ENCODE results near the gene TUBA3E. TPM values are rescaled to one million over a fixed set of nuclear protein-coding genes. Genes with fewer than 3 reads are reported as not detected.
"Not testable (repeated sequence)": the region's sequence is repeated elsewhere in the genome, so short reads cannot be mapped to it uniquely, and the experiment has no call there.

The TUBA3E gene
- polyA plus RNA-seq, 12 donors, result 0.25 TPM; not detected in 11

DNA sequence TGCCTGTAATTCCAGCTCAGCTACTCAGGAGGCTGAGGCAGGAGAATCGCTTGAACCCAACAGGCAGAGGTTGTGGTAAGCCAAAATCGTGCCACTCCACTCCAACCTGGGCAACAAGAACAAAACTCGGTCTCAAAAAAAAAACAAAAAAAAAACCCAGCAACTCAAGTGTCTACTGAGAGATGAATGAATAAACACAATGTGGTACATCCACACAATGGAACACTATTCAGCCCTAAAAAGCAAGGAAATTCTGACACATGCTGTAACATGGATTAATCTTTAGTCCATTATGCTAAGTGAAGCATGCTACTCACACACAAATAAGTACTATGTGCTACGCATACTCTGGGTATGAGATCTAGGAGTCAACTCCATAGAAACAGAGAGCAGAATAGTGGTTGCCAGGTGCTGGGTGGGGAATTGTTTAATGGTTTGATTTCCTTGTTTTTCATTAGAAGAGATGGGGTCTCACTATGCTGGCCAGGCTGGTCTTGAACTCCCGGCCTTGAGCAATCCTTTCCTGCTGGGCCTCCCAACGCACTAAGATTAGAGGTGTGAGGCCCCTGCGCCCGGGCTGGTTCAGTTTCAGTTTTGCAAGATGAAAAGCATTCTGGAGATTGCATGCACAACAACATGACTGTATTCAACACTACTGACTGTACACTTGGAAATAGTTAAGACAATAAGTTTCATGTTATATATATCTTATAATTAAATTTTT lies 32.8 kb downstream of the TUBA3E start:
- DNase-seq, result no peak

DNA sequence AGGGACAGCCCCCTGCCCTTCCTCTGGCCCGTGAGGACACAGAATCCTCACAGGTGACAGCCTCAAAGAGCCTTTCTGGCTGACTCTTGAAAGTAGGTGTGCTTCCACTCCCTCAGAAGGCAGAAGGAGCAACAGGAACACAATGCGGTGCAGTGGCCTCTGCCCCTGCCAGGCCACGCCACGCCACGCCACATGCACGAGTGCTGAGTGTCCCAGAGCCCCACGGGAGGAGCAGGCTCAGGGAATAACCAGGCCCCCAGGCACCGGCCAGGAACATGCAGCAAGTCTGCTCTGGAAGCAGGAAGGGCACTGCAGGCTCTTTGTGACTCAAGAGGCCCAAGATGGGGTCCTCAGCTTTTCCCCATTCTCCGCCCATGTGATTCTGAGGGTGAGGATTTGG lies 35.3 kb downstream of the TUBA3E start:
- DNase-seq, result no peak

DNA sequence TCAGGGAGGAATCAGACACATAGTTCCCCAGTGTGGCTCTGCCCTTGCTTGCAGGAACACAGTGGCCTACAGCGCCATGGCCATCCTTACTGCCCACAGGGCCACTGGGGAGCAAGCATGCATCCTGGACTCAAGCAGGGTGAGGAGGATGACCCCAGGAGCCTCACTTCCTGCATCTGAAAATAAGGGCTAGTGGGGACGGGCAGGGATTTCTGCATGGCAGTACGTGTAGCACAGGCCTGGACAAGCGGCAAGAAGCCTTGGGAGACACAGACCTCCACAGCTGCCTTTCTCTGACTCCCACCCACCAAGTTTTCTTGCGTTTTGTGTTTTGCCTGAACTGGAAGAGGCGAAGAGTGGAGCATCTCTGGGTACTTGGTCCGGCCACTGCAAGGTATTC lies 35.8 kb downstream of the TUBA3E start:
- not testable (repeated sequence) for DNase-seq

DNA sequence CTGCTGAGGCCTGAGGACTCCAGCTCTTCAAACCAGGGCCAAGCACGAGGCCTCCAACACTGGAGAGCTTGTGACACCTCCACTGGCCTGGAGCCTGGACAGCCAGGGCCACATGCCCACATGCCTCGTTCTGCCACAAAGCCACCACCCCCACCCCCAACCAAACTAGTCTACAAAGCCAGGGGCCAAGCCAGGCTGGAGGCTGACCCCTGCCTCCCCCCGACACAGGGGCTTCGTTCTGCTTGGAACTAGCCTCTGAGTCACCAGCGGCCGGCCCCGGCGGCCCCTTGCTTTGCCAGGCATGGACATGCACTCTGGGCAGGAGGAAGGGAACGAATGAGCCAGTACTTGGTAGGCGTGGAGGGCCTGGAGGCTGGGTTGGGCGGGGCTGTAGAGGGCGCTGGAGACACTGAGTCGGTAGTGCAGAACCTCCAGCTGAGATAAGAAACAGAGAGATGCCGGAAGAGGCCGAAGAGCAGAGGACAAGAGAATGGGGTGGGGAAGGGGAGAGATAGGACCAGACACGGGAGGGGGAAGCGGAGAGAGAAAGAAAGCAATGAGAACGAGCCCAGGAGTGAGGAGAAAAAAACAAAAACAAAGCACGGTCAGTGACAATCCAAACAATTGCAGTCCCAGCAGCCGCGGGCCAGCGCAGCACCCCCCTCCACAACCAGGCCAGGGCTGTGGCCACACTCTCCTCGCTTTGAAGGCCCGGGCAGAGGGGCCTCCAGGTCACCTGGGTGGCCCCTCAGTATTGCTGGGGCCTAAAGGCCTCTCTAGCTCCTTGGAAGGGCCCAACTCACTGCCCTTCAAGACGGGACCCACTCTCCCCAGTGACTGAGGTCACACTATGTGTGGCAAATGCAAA lies 37.2 kb downstream of the TUBA3E start:
- DNase-seq, result not testable (repeated sequence)

DNA sequence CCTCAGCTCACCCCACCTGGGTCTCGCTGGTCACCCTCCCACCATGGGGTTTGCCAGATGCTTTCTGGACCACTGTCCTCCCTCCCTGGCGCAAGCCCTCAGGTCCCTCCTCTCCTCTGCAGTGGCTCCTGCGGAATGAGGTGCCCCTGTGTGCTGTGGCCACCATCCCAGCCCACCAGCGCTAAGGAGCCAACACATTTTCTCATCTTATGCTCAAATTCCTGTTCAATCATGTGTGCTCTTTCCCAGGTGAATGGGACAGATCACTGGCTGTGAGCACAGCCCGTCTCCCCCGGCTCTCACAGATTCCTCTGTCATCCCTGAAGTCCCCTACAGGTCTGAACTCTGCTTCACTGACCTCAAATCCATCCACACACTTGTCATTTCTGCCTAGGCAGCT lies 38.1 kb downstream of the TUBA3E start:
- DNase-seq, result no peak

DNA sequence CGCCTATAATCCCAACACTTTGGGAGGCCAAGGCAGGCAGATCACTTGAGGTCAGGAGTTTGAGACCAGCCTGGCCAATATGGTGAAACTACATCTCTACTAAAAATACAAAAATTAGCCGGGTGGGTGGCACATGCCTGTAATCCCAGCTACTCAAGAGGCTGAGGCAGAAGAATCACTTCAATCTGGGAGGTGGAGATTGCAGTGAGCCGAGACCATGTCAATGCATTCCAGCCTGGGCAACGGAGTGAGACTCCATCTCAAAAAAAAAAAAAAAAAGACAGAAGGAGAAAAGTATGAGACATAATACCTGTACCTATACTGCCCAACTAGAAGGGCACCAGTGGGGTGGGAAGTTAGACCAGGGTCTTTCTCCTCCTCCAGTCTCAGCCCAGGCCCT lies 38.9 kb downstream of the TUBA3E start:
- DNase-seq, result not testable (repeated sequence)

DNA sequence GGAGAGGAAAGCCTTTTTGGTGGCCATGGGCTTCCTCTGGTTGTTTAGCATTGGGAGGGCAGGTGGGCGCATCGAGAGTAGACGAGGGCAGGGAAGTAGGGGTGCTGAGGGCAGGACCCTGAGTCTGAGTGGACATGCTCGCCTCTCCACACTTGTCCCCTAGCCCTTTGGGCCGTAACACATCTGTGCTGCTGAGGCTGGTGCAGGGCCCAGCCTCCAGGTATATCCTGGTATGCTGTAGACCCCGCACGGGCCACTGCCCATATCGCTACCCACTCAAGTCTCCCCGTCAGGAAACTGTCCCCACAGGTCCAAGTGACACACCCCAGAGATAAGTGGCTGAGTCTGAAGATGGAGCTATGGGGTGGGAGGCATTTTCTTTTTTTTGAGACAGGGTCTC lies 39.6 kb downstream of the TUBA3E start:
- no peak for DNase-seq

DNA sequence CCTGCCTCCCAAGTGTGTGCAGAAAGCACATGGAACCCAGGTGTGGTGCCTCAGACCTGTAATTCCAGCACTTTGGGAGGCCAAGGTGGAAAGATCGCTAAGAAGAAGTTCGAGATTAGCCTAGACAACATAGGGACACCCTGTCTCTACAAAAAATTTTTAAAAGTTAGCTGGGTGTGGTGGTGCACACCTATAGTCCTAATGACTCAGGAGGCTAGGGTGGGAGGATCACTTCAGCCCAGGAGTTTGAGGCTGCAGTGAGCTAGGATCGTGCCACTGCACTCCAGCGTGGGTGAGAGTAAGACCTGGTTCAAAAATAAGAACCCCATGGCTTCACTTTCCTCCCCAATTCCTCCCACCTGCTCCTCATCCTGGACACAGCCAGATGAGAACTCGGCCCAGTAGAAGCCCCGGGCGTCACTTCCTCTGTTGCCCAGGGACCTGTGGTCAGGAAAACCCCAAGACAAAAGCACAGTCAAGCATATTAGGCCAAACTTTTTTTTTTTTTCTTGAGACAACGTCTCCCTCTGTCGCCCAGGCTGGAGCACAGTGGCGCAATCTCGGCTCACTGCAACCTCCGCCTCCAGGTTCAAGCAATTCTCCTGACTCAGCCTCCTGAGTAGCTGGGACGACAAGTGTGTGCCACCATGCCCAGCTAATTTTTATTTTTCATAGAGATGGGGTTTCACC lies 40.3 kb downstream of the TUBA3E start:
- not testable (repeated sequence) for DNase-seq

DNA sequence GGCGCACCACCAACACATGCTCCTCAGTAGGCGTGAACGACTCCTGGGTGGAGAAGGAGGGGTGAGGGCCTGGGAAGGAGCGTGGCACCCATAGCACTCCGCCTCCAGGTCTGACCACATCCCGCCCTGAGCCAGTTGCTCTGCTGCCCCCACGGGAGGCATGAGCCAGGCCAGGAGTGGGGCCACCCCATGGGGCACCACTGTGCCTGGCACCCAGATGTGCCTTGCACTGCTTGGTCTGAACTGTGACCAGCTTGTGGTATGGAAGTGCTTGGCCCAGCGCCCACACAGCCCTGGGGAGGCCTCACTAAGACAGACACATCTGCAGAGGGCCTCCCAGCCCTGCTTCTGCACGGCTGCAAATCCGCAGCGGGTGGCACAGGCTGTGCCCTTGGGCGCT lies 40.9 kb downstream of the TUBA3E start:
- DNase-seq, result not testable (repeated sequence)

DNA sequence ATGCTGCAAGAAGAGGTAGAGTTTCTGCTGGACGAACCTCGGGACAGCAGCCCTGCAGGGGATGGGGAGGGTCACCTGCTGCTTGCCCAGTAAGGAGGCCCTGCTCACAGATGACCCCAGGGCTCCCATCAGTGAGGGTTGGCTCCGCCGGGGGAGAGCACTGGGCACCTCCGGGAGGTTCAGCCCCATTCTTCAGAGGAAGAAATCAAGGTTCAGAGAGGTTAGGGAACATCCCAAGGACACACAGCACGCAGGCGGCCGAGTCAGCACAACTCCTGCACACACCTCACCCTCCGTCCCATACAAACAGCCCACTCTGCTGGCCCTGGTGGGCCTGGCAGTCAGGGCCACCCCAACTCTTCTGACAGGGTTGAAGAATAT lies 41.6 kb downstream of the TUBA3E start:
- DNase-seq, result no peak

DNA sequence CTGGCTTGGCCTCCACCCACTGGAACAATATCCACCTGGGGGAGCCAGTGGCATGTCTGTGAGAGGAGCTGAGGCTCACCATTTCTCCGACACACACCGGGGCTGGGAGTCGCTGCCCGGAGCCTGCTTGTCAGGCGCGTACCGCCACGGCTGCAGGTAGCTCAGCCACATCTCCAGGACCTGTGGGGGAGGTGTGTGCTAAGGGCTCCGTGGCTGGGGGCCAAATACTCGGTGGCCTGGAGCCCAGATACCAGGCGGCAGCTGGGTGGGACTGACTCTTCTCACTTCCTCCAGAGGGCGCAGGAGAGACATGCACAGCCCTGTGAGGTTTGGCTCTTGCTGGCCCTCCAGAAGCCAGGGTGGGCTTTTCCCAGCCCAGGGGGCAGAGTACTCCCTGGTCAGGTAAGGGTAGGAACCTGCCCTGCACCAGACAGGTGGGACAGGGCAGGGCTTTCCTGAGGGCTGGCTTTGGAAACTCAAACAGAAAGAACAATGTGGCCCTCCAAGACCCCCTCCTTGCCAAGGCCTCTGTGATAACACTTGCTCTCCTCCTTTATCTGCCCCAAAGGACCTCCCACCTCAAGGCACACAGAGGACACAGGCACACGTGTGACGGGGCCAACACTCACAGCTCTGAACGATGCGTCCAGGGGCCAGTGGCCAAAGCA lies 42.1 kb downstream of the TUBA3E start:
- not testable (repeated sequence) for DNase-seq

DNA sequence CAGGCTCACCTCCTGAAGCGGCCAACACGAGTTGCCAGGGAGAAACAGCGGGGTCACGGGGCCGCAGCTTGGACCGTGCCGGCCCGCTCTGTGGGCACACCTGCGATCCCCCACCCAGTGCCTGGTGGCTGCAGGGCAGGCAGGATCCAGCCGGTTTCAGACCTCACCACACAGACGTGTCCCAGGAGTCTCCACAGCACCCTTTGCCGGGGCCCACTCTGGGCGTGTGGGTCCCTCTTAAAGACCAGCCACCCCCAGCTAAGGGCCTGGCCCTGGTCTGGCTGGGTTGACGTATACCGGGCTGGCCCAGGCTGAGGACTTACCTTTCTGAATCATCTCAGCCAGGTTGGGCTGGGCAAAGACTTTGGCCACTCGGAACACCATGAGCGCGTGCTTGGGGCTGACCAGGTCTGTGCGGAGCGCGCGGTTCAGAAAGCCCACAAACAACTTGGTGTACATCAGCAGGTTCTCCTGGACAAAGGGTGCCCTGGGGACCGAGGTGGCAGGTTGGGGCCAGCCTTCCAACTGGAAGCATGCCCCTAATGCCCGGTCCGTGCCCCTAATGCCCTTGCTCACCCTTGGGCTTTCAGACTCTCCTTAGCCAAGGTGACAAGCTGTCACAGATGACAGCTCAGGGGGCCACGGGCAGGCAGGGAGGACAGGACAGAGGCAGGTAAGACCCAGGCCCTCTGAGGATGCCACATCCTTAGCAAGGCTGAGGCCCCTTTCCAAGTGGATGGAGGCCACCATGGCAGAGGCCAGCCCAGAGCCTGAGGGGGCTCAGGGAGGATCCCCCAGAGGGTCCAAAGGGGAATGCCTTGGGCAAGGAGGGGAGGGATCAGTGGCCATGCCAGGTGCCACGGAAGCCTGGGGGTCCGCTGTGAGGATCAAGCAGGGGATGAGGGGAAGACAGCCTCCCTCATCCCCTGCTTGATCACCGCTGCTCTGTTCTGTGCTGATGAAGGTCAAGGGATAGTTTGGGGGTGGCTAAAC lies 43.2 kb downstream of the TUBA3E start:
- DNase-seq, result no peak

DNA sequence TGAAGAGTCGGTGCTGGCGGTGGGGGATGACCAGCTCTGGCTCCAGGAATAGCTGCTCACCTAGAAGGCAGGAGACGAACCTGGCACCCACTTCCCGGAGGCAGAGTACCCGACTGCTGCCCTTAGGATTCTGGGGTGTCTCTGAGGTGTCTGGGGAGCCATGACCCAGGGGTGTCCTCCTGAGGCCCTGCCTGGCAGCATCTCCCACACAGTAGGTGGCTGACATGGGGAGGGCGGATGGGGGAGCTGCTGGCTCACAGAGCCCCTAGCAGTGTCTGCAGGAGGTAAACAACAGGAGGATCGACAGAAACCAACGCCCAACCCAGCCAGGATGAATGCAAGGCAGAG lies 43.8 kb downstream of the TUBA3E start:
- not testable (repeated sequence) for DNase-seq

DNA sequence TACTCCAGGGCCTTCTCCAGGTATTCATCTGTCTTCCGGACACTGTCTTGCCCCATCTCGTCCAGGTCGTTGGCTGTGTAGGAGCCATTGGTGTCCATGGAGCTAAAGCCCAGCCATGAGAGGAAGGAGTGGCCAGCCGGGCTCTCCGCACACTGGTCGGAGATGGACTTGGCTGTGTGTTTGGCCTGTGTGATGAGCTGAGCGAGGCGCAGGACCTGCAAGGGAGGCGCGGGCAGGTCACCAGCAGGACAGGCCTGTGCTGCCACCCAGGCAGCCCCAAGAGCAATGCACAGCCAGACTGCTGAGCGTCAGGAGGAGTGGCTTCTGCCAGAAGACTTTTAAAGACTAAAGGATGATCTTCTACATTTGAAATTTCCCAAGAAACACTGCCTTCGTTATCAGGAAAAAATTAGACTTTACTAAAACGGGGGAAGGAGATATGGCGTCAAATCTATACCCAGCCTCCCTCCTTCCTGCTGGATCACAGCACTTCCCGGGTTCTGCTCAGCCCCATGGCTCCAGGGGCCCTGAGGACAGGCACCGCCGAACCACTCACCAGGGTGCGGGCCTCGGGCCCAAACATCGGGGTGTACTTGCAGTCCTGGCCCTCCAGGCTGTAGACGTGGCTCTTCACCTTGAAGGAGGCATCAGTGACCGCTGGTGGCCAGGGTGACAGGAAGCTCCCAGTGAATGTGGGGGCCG lies 44.4 kb downstream of the TUBA3E start:
- DNase-seq, result not testable (repeated sequence)

DNA sequence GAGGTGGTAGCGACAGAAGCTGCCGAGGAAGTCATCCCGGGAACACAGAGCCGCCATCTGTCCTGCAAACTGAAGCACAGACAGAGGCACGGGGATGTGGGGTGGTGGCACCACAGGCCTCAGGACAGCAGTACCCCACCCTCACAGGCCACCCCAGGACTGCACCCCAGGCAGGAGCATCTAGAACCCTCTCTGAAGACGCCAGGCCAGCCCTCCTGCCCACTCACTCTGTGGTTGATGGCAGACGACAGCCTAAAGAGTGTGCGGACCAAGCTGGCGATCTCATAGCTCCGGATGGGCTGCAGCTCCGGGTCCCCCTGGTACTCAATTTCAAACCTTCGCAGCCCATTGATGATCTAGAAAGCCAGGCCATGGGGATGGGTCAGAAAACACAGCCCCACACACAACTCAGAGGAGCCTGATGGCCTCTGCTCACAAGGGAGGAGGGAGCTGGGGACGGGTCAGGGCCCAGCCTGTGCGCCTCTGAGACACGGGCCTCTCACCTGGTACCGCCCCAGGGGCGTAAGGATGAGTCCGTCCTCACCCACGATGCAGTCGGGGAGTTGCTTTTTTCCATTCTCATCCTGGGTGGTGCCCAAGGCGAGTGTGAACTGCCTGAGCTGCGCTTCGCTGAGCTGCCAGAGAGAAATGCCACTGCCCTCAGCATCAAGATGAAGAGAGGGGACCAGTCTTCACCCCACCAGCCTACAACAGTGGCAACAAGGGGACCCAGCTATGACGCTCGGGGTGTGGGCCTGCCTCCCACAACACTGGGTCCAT lies 45.2 kb downstream of the TUBA3E start:
- no peak for DNase-seq

DNA sequence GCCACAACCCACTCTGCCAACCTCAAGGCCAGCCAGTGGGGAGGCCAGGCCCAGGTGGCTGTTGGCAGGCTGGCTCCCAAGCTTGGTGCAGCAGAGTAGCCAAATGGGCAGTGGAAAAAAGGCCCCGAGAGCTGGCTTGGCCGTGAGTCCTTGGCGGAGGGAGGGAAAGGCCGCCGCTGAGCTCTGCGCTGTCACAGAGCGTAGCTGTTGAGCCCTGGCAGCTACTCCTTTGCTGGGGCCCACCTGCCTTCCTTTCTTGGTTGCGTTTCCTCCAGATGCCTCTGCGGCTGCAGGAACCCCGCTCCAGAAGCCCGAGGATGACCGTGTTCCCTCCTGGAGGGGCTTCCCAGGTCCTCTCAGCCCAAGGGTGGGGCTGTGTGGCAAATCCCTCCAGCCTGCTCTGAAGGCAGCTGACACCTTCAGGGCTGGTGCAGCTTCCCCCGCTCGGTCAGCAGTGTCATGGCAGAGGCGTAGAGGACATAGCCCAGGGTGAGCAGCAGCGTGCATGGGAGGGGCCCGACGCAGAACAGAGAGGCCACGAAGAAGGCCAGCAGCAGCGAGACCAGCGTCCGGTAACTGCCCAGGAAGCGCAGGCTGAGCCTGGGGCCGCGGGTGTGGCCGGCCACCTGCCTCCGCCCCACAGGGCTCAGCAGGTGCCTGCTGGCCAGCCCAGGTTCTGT lies 46.0 kb downstream of the TUBA3E start:
- not testable (repeated sequence) for DNase-seq

DNA sequence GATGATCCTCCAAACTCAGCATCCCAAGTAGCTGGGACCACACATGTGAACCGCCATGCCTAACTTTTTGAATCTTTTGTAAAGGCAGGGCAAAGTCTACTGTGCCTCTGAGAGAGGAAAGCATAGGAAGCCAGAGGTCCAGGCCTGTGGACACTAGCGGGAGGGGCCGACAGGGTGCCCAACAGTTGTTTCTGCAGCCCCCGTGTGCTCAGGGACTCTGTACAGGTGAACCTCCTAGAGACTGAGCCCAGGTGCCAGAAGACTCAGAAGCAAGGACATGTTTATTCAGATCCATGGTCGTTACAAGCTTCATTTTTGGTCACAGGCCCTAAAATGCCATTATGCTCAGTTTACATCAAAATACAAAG lies 47.1 kb downstream of the TUBA3E start:
- DNase-seq, result not testable (repeated sequence)
